Epithelial cell of proximal tubule (primary cell): ENCODE results near the gene FGF18. TPM values are rescaled to one million over a fixed set of nuclear protein-coding genes. Genes with fewer than 3 reads are reported as not detected.

Experiments used
- DNase-seq: peaks from one replicate; pipeline ENCODE4 v3.0.0-alpha.2; 2011; ENCODE audit warnings: low read depth
- H3K4me3 ChIP-seq: 2 replicates; pipeline ENCODE4 v1.5.1; 2011; ENCODE audit warnings: low read depth, mild to moderate bottlenecking, low read length
- CTCF ChIP-seq: conservative IDR thresholded peaks from 2 replicates; pipeline ENCODE4 v1.5.1; 2012; ENCODE audit warnings: low read depth, mild to moderate bottlenecking, low read length
- total RNA-seq: library from RNA; depleted of rRNA; stranded (reverse); fragments of >200 nt; gene quantifications from 2 replicates; pipeline ENCODE4 v1.2.3, GENCODE V29; 2015

Gene FGF18
- total RNA-seq, 1 donor from 2014 or later: not detected

- TF ChIP-seq CTCF: no peak
- DNase-seq: no peak
- no peak overlapping the region for H3K4me3 ChIP-seq
These were observed 33.3 kb upstream of the FGF18 start for GRCh38 chr5:171386006-171386671.

- TF ChIP-seq CTCF: no peak
These were observed 32.5 kb upstream of the FGF18 start for GRCh38 chr5:171386861-171387344.

GRCh38 chr5:171387345-171387969 is 32.0 kb upstream of the FGF18 start, which contains the start of gene NPM1:
NPM1 (plus strand) TSS chr5:171387849; CDS start chr5:171387949, 100 bp downstream.
- peak; percentile 70 for DNase-seq
- H3K4me3 ChIP-seq: peak within 1 kb of the TSS; percentile 98
- no peak for TF ChIP-seq CTCF

More at GRCh38 chr5:171386861-171387344, 32.5 kb upstream of the FGF18 start:
- peak overlapping the region; percentile 98 for H3K4me3 ChIP-seq
- DNase-seq: peak; percentile 70

- no peak for TF ChIP-seq CTCF
- peak overlapping the region; percentile 98 for H3K4me3 ChIP-seq
- no peak for DNase-seq
These were observed 31.3 kb upstream of the FGF18 start for GRCh38 chr5:171387970-171388815.

GRCh38 chr5:171388816-171389168 is 30.7 kb upstream of the FGF18 start:
- TF ChIP-seq CTCF: no peak
- DNase-seq: no peak
- peak overlapping the region; percentile 98 for H3K4me3 ChIP-seq

GRCh38 chr5:171390883-171391677 is 28.4 kb upstream of the FGF18 start:
- TF ChIP-seq CTCF: no peak
- DNase-seq: no peak
- peak overlapping the region; percentile 98 for H3K4me3 ChIP-seq
